ENCODE results near the gene RLN3.

RLN3 gene

GRCh38 chr19:14056069-14056666 lies 28.2 kb downstream of the RLN3 start:
- DNase-seq = no peak

GRCh38 chr19:14056741-14057356 lies 28.9 kb downstream of the RLN3 start:
- no peak for DNase-seq

GRCh38 chr19:14058182-14059092 lies 30.5 kb downstream of the RLN3 start:
- no peak for DNase-seq

GRCh38 chr19:14059093-14059480 lies 31.1 kb downstream of the RLN3 start:
- no peak for DNase-seq

- no peak for DNase-seq
Measured at GRCh38 chr19:14059652-14060155, 31.8 kb downstream of the RLN3 start.

GRCh38 chr19:14061081-14061749 lies 33.3 kb downstream of the RLN3 start:
- no peak for DNase-seq

- no peak for DNase-seq
Measured at GRCh38 chr19:14061751-14062557, 34.0 kb downstream of the RLN3 start, which contains the start of gene PALM3. PALM3 (minus strand) TSS chr19:14062076; CDS start chr19:14061980, 96 bp downstream.

- DNase-seq = no peak
Measured at GRCh38 chr19:14062558-14062855, 34.6 kb downstream of the RLN3 start.

GRCh38 chr19:14063105-14063504 lies 35.2 kb downstream of the RLN3 start:
- no peak for DNase-seq

GRCh38 chr19:14066134-14066533 lies 38.2 kb downstream of the RLN3 start:
- no peak for DNase-seq

GRCh38 chr19:14070268-14071050 lies 42.5 kb downstream of the RLN3 start:
- DNase-seq = no peak

GRCh38 chr19:14072535-14073260 lies 44.8 kb downstream of the RLN3 start, which contains the start of gene MISP3:
MISP3 (plus strand) TSS chr19:14072786; CDS start chr19:14073310, 524 bp downstream.
- DNase-seq = peak; percentile 49

GRCh38 chr19:14073261-14073924 lies 45.4 kb downstream of the RLN3 start:
- DNase-seq = peak; percentile 80

GRCh38 chr19:14073925-14074838 lies 46.2 kb downstream of the RLN3 start:
- DNase-seq = no peak

GRCh38 chr19:14078411-14078810 lies 50.5 kb downstream of the RLN3 start:
- no peak for DNase-seq
